Activated CD4-positive, alpha-beta T cell treated with anti-CD3 and anti-CD28 coated beads, Interleukin-2, Interleukin-4, amounts not matched to agents 100 ng/mL and 50 ng/mL, durations not matched to agents 16 hours and 8 hours (primary cell): ENCODE data around the gene IRF3.

ENCODE experiments used
- DNase-seq: peaks from one replicate; pipeline ENCODE4 v3.0.0-alpha.2; 2020; ENCODE audit warnings: low spot score

The IRF3 gene

GRCh38 chr19:49615861-49616260 is 49.8 kb downstream of the IRF3 start:
- DNase-seq = no peak

DNA sequence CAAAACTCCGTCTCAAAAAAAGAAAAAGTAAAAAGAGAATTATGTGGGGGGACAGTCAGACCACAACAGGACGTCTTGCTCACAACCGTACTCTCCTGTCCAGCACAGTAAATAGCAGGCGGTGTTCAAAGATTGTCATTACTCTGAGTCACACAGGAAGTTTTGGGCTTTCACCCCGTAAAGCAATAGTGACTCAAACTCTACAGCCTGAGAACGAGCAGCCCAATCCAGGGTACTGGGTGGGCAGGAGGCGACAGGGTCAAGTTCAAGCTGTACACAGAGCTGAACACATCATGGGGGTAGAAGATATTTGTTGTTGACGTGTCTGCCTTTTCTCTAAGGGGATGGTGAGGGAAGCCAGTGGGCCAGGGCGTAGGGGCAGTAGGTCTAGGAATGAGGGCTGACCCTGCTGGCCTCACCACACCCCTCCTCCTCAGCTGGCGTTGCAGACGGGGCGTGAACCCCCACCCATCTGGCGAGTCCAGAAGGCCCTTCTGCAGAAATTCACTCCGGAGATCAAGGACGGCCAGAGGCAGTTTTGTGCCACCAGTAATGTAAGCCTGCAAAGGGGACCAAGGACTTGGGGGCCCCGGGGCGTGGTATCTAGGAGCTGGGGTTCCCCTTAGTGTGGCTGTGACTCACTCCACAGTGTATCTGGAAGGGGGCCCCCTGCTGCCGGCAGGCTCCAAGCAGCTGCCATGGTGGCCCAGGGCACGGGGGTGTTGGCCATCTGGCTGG is 51.4 kb downstream of the IRF3 start:
- peak; percentile 56 for DNase-seq

- no peak for DNase-seq
Measured at GRCh38 chr19:49613374-49613773, 52.3 kb downstream of the IRF3 start.
